ENCODE measurements around the gene BTN2A1.

DNA sequence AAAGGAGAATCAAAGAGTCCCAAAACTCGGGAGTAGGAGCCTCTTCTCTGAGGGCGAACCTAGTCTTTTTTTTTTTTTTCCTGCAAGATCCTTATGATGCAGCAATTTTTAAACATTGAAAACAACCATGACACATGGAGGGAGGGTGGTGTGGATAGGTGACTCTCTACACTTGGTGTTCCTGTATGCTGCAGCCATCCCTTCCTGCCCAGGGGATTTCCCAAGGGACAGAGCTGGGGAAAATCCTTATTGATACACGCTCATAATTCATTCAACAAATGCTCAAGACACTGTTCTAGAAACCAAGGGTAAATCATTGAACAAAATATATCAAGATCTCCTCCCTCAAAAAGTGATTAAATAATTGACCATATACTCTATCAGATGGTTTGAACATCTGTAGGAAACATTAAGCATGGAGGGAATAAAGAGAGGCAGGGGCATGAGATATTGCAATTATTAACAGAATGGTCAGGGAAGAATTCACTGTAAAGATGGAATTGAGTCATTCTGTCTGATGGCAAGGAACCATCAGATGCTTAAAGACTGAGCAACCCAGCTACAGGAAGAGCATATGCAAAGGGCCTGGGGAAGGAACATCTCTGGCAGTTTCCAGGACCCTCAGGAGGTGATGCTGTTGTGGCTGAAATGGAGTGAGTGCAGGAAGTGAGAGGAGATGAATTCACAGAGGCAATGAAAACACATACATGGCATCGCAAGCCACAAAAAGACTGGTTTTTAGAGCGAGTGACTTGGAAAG lies 30.9 kb upstream of the BTN2A1 start:
- TF ChIP-seq, protein P1, sequence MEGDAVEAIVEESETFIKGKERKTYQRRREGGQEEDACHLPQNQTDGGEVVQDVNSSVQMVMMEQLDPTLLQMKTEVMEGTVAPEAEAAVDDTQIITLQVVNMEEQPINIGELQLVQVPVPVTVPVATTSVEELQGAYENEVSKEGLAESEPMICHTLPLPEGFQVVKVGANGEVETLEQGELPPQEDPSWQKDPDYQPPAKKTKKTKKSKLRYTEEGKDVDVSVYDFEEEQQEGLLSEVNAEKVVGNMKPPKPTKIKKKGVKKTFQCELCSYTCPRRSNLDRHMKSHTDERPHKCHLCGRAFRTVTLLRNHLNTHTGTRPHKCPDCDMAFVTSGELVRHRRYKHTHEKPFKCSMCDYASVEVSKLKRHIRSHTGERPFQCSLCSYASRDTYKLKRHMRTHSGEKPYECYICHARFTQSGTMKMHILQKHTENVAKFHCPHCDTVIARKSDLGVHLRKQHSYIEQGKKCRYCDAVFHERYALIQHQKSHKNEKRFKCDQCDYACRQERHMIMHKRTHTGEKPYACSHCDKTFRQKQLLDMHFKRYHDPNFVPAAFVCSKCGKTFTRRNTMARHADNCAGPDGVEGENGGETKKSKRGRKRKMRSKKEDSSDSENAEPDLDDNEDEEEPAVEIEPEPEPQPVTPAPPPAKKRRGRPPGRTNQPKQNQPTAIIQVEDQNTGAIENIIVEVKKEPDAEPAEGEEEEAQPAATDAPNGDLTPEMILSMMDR (IDR thresholded peaks at IDR 0.05): no peak
- TF ChIP-seq POLR2A (IDR thresholded peaks at IDR 0.05; ENCODE audit: low read depth) (no peak), POLR2AphosphoS5 (IDR thresholded peaks at IDR 0.05) (no peak), EP300 (IDR thresholded peaks at IDR 0.05) (no peak)
